GM19467 (cell line): ENCODE results near the gene KCNK16.

Source experiments
- ATAC-seq: cut with Tn5 transposase; IDR thresholded peaks from one replicate; pipeline ENCODE4 v1.9.1; 2021; ENCODE audit warnings: mild to moderate bottlenecking, moderate library complexity; ENCODE audit not compliant: unreplicated experiment

The KCNK16 gene

GRCh38 chr6:39342692-39343395, 20.3 kb upstream of the KCNK16 start:
- ATAC-seq, result no peak

- ATAC-seq, result no peak
Measured at GRCh38 chr6:39341937-39342336, 19.4 kb upstream of the KCNK16 start.

- ATAC-seq, result no peak
Measured at GRCh38 chr6:39341352-39341751, 18.9 kb upstream of the KCNK16 start.

GRCh38 chr6:39339868-39340550, 17.5 kb upstream of the KCNK16 start:
- no peak for ATAC-seq

GRCh38 chr6:39339096-39339867, 16.8 kb upstream of the KCNK16 start:
- no peak for ATAC-seq

- no peak for ATAC-seq
Measured at GRCh38 chr6:39338397-39338796, 15.9 kb upstream of the KCNK16 start.

- ATAC-seq, result no peak
Measured at GRCh38 chr6:39335780-39336545, 13.5 kb upstream of the KCNK16 start.

GRCh38 chr6:39333644-39334438, 11.3 kb upstream of the KCNK16 start:
- ATAC-seq, result no peak

- ATAC-seq, result no peak
Measured at GRCh38 chr6:39330476-39330875, 8.0 kb upstream of the KCNK16 start.

GRCh38 chr6:39330057-39330456, 7.6 kb upstream of the KCNK16 start:
- ATAC-seq, result peak; percentile 77

- no peak for ATAC-seq
Measured at GRCh38 chr6:39328066-39328465, 5.6 kb upstream of the KCNK16 start.

- no peak for ATAC-seq
Measured at GRCh38 chr6:39327507-39327906, 5.0 kb upstream of the KCNK16 start.

- ATAC-seq, result no peak
Measured at GRCh38 chr6:39321761-39322160, 741 bp downstream of the KCNK16 start.

GRCh38 chr6:39320363-39320984, 2.0 kb downstream of the KCNK16 start:
- no peak for ATAC-seq

- no peak for ATAC-seq
Measured at GRCh38 chr6:39319621-39320362, 2.7 kb downstream of the KCNK16 start.

- no peak for ATAC-seq
Measured at GRCh38 chr6:39317256-39317655, 5.2 kb downstream of the KCNK16 start.

GRCh38 chr6:39314273-39314795, 8.2 kb downstream of the KCNK16 start, which contains the start of gene KCNK17:
TSS of gene KCNK17 (minus strand) at chr6:39314419. CDS start at chr6:39314320, 99 bp downstream.
- ATAC-seq, result no peak

- no peak for ATAC-seq
Measured at GRCh38 chr6:39313526-39314272, 8.8 kb downstream of the KCNK16 start.
